Effector memory CD8-positive, alpha-beta T cell (primary cell): Measurements from ENCODE around the gene KPNA4.
A peak's percentile ranks its signal among the peaks of the same experiment; 100 is the strongest.
"Not testable (repeated sequence)": the region's sequence is repeated elsewhere in the genome, so short reads cannot be mapped to it uniquely, and the experiment has no call there.

Experiments used
- ATAC-seq: fragments of 150-1000 bp; cut with Tn5 transposase; replicated peaks from 2 replicates; pipeline ENCODE4 v1.10.0; 2021; ENCODE audit warnings: mild to moderate bottlenecking, moderate library complexity
- DNase-seq, 3 experiments: peaks; one replicate each; pipeline ENCODE4 v3.0.0; 2021
- H3K27ac Mint-ChIP-seq, 2 donors: one replicate each; pipeline ENCODE4 v1.8.0; 2022; ENCODE audit warnings: mild to moderate bottlenecking in 2 of 2, mixed read lengths in 2 of 2, moderate library complexity in 2 of 2
- H3K27me3 Mint-ChIP-seq, 2 donors: one replicate each; pipeline ENCODE4 v1.8.0; 2022; ENCODE audit warnings: mixed read lengths in 2 of 2
- H3K36me3 Mint-ChIP-seq: one replicate; pipeline ENCODE4 v1.8.0; 2022; ENCODE audit warnings: mild to moderate bottlenecking, moderate library complexity, mixed read lengths; ENCODE audit not compliant: insufficient read depth
- H3K4me1 Mint-ChIP-seq, 2 donors: one replicate each; pipeline ENCODE4 v1.8.0; 2022; ENCODE audit warnings: low read depth in 2 of 2, mixed read lengths in 2 of 2
- H3K4me3 Mint-ChIP-seq, 2 donors: one replicate each; pipeline ENCODE4 v1.8.0; 2022; ENCODE audit warnings: mild to moderate bottlenecking in 2 of 2, mixed read lengths in 2 of 2, moderate library complexity in 2 of 2
- H3K9me3 Mint-ChIP-seq, 2 donors: one replicate each; pipeline ENCODE4 v1.8.0; 2022; ENCODE audit warnings: mixed read lengths in 2 of 2

Gene KPNA4

DNA sequence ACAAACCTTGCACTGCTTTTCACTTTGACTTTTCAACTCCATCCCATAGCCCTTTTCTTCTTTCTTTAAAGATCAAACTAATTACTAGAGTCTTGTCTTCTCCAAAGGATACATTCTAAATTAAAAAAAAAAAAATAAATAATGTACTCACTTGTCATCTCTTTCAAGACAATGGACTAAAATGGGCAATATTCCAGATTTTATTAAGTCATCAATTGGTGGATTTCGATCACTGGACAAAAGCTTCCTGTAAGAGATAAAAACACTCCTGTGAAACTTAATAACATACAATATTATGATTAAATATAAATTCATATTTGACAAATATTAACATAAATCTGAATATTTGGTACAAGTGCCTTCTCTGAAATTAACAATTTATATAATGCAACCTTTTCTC, 34.1 kb downstream of the KPNA4 start:
- Mint-ChIP-seq H3K27me3 (no peaks in the 10 kb centered on the region), H3K4me1 (peaks cover 2 to 8% of the 10 kb centered on the region in 2 donors), H3K36me3 (peaks cover 81% of the 10 kb centered on the region), H3K27ac (no peak overlapping the region), H3K4me3 (no peak overlapping the region), H3K9me3 (no peaks in the 10 kb centered on the region)
- ATAC-seq (no peak), DNase-seq (no peak)

DNA sequence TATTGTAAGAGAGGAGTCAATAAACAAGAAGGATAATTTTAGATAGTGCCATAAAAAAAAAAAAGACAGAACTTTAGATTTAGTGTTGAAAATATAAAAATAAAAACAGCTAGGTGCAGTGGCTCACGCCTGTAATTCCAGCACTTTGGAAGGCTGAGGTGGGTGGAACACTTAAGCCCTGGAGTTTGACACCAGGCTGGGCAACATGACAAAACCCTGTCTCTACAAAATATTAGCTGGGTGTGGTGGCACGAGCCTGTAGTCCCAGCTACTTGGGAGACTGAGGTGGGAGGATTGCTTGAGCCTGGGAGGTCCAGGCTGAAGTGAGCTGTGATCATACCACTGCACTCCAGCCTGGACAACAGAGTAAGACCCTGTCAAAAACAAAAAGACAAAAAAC, 49.0 kb downstream of the KPNA4 start:
- ATAC-seq, H3K4me3 Mint-ChIP-seq, DNase-seq, H3K4me1 Mint-ChIP-seq, H3K27me3 Mint-ChIP-seq, H3K9me3 Mint-ChIP-seq: not testable (repeated sequence)
- H3K27ac Mint-ChIP-seq = peak overlapping the region in 1 of 2 donors; percentile 63
- peaks cover 83% of the 10 kb centered on the region for H3K36me3 Mint-ChIP-seq

DNA sequence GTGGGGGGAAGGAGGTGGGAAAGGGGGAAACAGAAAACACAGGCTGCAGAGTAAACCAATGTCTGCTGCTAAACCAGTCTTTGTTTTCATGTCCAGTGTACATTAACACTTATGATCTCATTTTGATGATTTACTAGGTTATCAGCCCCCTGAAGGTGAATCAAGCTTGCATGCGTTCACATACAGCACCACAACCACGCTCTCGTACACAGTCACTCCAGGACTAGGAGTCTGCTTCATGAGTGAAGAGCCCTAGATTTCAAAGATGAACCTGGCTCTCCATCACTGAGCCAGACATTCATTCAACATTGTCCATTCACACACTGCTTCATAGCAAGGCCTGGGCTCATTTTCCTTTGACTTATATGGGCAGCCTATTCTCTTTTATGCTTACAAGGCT, 64.0 kb downstream of the KPNA4 start:
- H3K9me3 Mint-ChIP-seq = no peaks in the 10 kb centered on the region
- H3K4me3 Mint-ChIP-seq = no peak overlapping the region
- DNase-seq (no peak), ATAC-seq (no peak)
- peaks cover 52% of the 10 kb centered on the region for H3K36me3 Mint-ChIP-seq
- no peaks in the 10 kb centered on the region for H3K27me3 Mint-ChIP-seq
- no peaks in the 10 kb centered on the region for H3K4me1 Mint-ChIP-seq
- H3K27ac Mint-ChIP-seq = no peak overlapping the region

DNA sequence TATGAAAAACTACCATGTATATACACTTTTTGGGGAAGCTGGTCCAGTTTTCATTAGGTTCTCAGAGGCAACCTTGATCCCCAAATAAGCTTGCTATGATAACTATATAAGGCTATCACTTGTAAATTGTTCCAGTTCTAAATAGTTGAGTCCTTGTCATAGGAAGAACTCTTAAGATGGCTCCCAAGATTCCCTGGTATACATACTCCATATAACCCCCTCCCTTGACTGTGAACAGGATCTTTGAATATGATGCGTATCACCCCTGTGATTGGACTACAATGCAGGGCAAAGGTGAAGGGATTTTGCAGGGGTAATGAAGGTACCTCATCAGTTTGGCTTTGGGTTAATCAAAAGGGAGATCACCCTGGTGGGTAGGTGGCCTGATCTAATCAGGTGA, 67.2 kb downstream of the KPNA4 start:
- Mint-ChIP-seq H3K27ac (no peak overlapping the region), H3K27me3 (no peaks in the 10 kb centered on the region), H3K4me1 (no peaks in the 10 kb centered on the region), H3K9me3 (no peaks in the 10 kb centered on the region), H3K36me3 (peaks cover 27% of the 10 kb centered on the region), H3K4me3 (no peak overlapping the region)
- DNase-seq = no peak
- ATAC-seq = no peak

DNA sequence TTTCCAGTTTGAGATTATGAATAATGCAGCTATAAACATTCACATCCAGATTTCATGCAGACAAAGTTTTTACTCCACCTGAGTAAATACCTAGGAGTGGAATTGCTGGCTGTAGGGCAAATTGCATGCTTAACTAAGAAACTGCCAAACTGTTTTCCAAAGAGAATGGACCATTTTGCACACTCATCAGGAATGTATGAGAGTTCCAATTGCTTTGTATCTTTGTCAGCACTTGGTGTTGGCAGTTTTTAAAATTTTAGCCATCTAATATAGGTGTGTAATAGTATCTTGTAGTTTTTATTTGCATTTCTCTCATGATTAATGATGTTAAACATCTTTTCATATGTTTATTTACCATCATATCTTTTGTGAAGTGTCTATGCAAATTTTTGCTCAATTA, 75.2 kb downstream of the KPNA4 start:
- DNase-seq (no peak), ATAC-seq (no peak)
- Mint-ChIP-seq H3K27me3 (peaks cover 0 to 5% of the 10 kb centered on the region in 2 donors), H3K4me3 (no peak overlapping the region), H3K4me1 (peaks cover 0 to 1% of the 10 kb centered on the region in 2 donors), H3K36me3 (peaks cover 2% of the 10 kb centered on the region), H3K9me3 (no peaks in the 10 kb centered on the region), H3K27ac (no peak overlapping the region)

DNA sequence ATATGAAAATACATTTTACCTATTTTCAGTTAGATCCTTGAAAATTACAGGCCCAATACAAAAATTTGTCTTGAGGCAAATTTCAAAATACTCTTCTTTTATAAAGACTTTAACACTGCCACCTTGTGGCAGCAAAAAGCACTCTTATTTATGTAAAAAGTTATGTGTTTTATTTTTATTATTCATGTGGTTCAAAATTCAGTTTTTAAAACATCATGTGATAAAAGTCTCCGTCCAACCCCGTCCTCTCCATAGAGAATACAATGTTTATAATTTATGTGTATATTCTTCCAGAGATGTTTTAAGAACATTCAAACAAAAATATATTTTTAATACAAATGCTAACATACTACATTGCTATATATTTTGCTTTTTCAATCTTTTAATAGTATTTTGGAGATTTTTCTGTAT, 78.9 kb downstream of the KPNA4 start:
- Mint-ChIP-seq H3K36me3 (peaks cover 2% of the 10 kb centered on the region), H3K27me3 (peaks cover 0 to 25% of the 10 kb centered on the region in 2 donors), H3K4me3 (peak overlapping the region in 1 of 2 donors; percentile 65), H3K27ac (no peak overlapping the region), H3K4me1 (peaks cover 0 to 3% of the 10 kb centered on the region in 2 donors), H3K9me3 (no peaks in the 10 kb centered on the region)
- ATAC-seq (no peak), DNase-seq (no peak)

DNA sequence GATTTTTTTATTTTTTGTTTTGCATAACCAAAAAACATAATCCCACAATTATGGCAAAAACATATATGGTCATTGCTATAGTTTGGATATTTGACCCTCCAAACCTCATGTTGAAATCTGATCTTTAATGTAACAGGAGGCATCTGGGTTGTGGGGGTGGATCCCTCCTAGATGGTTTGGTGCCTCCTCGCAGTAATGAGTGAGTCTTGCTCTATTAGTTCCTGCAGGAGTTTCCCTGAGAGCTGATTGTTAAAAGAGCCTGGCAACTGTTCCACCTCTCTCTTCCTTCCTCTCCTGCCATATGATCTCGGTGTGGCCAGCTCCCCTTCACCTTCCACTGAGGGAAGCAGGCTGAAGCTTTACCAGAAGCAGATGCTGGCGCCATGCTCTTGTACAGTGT, 82.6 kb downstream of the KPNA4 start:
- H3K27ac Mint-ChIP-seq = no peak overlapping the region
- H3K4me1 Mint-ChIP-seq = peaks cover 0 to 3% of the 10 kb centered on the region in 2 donors
- ATAC-seq = no peak
- H3K36me3 Mint-ChIP-seq = no peaks in the 10 kb centered on the region
- H3K4me3 Mint-ChIP-seq = no peak overlapping the region
- H3K27me3 Mint-ChIP-seq = peaks cover 0 to 41% of the 10 kb centered on the region in 2 donors
- no peak for DNase-seq
- H3K9me3 Mint-ChIP-seq = no peaks in the 10 kb centered on the region

DNA sequence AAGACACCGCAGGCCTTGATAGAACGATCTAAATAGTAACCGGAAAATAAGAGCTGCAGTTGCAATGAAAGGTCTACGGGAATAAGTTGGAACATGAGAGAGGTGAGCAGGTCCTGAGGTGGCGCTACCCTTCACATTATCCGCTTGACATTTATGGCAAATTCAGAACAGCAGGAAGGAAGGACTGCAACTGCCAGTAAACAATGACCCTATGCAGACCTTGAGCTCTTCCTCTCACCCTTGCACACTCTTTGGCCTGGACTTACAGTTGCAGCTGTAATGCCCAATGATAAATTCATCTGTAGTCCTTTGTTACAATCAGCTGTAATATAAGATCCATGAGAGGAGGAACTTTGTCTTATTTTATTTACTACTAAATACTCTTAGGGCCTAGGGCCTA, 83.5 kb downstream of the KPNA4 start:
- Mint-ChIP-seq H3K27me3 (peaks cover 4 to 49% of the 10 kb centered on the region in 2 donors), H3K4me3 (no peak overlapping the region), H3K36me3 (no peaks in the 10 kb centered on the region), H3K27ac (no peak overlapping the region), H3K9me3 (no peaks in the 10 kb centered on the region), H3K4me1 (peaks cover 0 to 3% of the 10 kb centered on the region in 2 donors)
- DNase-seq (no peak), ATAC-seq (no peak)

DNA sequence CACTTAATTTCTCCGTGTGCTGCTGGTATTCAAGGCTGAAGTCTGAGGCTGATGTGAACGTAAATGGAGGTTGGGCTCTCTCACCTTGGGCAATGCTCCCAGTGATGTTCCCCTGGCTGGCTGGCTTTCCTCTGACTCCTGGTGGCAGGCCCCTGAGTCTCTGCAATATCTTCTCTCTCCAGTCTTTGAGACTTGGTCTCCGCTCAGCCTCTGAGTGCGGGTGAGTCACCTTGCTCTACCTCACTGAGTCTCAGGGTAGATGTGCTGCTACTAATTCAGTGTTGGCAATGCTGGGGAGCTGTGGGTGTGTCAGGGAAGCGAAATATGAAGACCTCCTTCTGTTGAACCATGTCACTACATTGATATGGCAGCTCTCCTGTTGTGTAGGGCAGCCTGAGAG, 84.4 kb downstream of the KPNA4 start:
- ATAC-seq = no peak
- H3K4me3 Mint-ChIP-seq = no peak overlapping the region
- no peak for DNase-seq
- no peaks in the 10 kb centered on the region for H3K9me3 Mint-ChIP-seq
- no peak overlapping the region for H3K27ac Mint-ChIP-seq
- no peaks in the 10 kb centered on the region for H3K36me3 Mint-ChIP-seq
- peaks cover 0 to 3% of the 10 kb centered on the region in 2 donors for H3K4me1 Mint-ChIP-seq
- peaks cover 7 to 49% of the 10 kb centered on the region in 2 donors for H3K27me3 Mint-ChIP-seq

DNA sequence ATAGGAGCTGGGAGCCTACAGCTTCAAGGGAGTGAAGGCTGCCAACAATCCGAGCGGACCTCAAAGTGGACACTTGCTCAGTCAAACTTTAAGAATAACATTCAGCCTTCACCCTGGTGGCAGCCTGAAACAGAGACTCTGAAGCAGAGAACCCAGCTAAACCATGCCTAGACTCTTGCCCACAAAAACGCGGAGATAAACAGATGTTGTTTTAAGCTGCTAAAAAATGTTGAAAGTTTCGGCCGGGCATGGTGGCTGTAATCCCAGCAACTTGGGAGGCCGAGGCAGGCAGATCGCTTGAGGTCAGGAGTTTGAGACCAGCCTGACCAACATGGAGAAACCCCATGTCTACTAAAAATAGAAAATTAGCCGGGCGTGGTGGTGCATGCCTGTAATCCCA, 86.0 kb downstream of the KPNA4 start:
- H3K27ac Mint-ChIP-seq = no peak overlapping the region
- peaks cover 18 to 39% of the 10 kb centered on the region in 2 donors for H3K27me3 Mint-ChIP-seq
- no peaks in the 10 kb centered on the region for H3K9me3 Mint-ChIP-seq
- H3K4me1 Mint-ChIP-seq = no peaks in the 10 kb centered on the region
- H3K36me3 Mint-ChIP-seq = no peaks in the 10 kb centered on the region
- ATAC-seq (no peak), DNase-seq (no peak)
- no peak overlapping the region for H3K4me3 Mint-ChIP-seq

DNA sequence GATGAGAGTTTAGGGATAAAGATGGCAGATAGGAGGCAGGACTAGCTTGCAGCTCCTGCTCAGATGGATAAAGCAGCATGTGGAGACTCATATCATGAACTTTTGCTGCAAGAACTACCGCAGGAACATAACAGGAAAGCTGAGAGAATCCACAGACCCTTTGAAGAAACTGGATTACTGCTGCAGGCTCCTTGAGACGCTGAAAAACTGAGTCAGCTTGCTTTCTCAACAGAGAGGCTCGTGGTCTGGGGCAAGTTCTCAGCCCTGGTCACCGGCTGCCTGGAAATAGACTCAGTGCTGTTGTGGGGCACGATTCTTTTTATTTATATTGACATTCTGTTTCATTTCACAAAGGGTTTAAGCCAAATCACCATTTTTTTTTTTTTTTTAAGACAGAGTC, 87.0 kb downstream of the KPNA4 start:
- H3K36me3 Mint-ChIP-seq = no peaks in the 10 kb centered on the region
- DNase-seq (no peak), ATAC-seq (no peak)
- no peak overlapping the region for H3K27ac Mint-ChIP-seq
- peaks cover 18 to 38% of the 10 kb centered on the region in 2 donors for H3K27me3 Mint-ChIP-seq
- H3K4me1 Mint-ChIP-seq = no peaks in the 10 kb centered on the region
- H3K9me3 Mint-ChIP-seq = no peaks in the 10 kb centered on the region
- H3K4me3 Mint-ChIP-seq = no peak overlapping the region

DNA sequence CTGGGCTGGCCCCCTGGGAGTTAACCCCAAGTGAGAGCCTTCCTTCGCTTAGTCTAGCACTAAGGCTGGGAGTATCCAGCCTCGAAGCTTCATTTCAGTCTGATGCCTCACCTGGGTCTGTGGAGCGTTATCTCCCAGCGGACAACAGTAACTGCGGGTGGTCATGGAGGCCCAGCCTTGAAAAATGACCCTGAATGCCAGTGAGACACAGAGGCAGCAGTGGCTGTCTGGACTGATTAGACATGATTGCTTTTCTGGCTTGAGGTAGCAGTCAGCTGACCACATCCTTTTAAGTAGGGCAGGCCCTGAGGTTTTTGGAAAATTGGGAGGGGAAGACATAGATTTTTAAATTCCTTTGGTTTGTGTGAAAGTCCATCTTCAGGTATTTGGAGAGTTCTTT, 87.6 kb downstream of the KPNA4 start:
- Mint-ChIP-seq H3K4me1 (no peaks in the 10 kb centered on the region), H3K36me3 (no peaks in the 10 kb centered on the region), H3K4me3 (no peak overlapping the region), H3K9me3 (no peaks in the 10 kb centered on the region), H3K27me3 (peaks cover 18 to 32% of the 10 kb centered on the region in 2 donors), H3K27ac (no peak overlapping the region)
- DNase-seq (no peak), ATAC-seq (no peak)

DNA sequence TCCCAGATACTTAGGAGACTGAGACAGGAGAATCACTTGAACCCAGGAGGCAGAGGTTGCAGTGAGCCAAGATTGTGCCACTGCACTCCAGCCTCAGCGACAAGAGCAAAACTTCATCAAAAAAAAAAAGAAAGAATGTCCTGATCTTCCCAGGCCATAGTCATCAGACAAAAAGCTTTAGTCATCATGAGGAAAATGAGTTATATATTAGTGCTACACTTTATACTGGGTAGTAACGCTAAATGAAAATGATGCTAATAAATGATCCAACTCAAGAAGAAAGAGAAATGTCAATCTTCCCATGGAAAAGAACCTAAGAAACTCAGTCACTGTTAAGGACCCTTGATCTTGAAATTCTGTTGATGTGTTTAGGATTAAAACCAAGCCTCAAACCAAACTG, 89.5 kb downstream of the KPNA4 start:
- no peaks in the 10 kb centered on the region for H3K36me3 Mint-ChIP-seq
- no peak for DNase-seq
- H3K4me1 Mint-ChIP-seq = no peaks in the 10 kb centered on the region
- H3K27me3 Mint-ChIP-seq = peaks cover 18% of the 10 kb centered on the region in 2 donors
- peaks cover 0 to 3% of the 10 kb centered on the region in 2 donors for H3K9me3 Mint-ChIP-seq
- H3K4me3 Mint-ChIP-seq = no peak overlapping the region
- ATAC-seq = no peak
- no peak overlapping the region for H3K27ac Mint-ChIP-seq

DNA sequence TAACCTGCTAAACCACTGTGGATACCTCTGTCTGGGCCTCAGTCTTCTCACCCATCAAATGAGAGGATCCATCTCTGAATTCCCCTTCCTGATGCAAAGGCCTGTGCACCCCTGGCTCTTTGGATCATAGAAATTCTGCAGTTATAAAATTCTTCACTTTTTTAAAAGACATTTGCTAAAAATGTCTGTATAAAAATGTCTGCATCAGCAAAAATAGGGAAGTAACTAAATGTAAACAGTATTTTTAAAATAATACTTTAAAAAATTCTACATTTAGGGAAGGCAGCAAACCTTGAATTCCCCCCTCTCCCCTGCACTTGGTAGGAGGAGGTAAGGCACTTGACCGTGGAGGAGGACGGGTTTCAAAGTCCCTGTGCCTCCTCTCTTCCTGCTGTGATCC, 90.2 kb downstream of the KPNA4 start:
- H3K27me3 Mint-ChIP-seq = peaks cover 14 to 18% of the 10 kb centered on the region in 2 donors
- no peak overlapping the region for H3K27ac Mint-ChIP-seq
- no peaks in the 10 kb centered on the region for H3K4me1 Mint-ChIP-seq
- H3K9me3 Mint-ChIP-seq = peaks cover 0 to 3% of the 10 kb centered on the region in 2 donors
- H3K36me3 Mint-ChIP-seq = no peaks in the 10 kb centered on the region
- DNase-seq = no peak
- ATAC-seq = no peak
- no peak overlapping the region for H3K4me3 Mint-ChIP-seq

DNA sequence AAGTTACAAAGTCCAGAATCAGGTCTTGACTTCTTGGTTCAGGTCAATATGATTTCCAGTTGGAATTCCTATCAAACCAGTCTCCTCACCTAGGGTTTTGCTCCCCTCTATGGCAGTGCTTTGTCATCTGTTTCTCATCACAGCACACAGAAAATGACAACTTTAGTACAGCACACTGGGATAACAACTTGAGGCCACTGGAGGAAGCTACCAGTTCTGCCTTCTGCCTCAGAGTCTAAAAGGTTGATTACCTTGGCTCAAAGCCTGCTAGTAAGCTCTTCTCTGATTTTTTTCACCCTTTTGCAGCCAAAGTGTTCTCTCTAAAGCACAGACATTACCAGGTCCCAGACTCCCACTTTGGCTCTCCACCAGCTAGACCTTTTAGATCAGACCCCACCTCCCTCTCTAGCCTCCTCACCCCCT, 90.9 kb downstream of the KPNA4 start:
- H3K4me1 Mint-ChIP-seq = no peaks in the 10 kb centered on the region
- H3K27ac Mint-ChIP-seq = no peak overlapping the region
- peaks cover 21 to 23% of the 10 kb centered on the region in 2 donors for H3K27me3 Mint-ChIP-seq
- H3K36me3 Mint-ChIP-seq = no peaks in the 10 kb centered on the region
- DNase-seq (no peak), ATAC-seq (no peak)
- peaks cover 7 to 8% of the 10 kb centered on the region in 2 donors for H3K9me3 Mint-ChIP-seq
- H3K4me3 Mint-ChIP-seq = no peak overlapping the region
